Large intestine (tissue), 3 donors: ENCODE data around the gene ANKRD40. TPM values are rescaled to one million over a fixed set of nuclear protein-coding genes. Genes with fewer than 3 reads are reported as not detected.

Experiments
- DNase-seq, 2 donors: peaks; one replicate each; pipeline versions ENCODE4 v3.0.0 to v3.0.0-alpha.2; 2013
- H3K27ac ChIP-seq: one replicate; pipeline ENCODE4 v1.5.1; 2013; ENCODE audit warnings: low read length
- H3K27me3 ChIP-seq: 2 replicates; pipeline ENCODE4 v1.6.1; 2013; ENCODE audit warnings: low read length; ENCODE audit not compliant: control insufficient read depth, insufficient read depth
- H3K36me3 ChIP-seq: 2 replicates; pipeline ENCODE4 v1.6.1; 2013; ENCODE audit warnings: low read length; ENCODE audit not compliant: control insufficient read depth, insufficient read depth
- H3K4me1 ChIP-seq: one replicate; pipeline ENCODE4 v1.6.1; 2013; ENCODE audit warnings: low read length; ENCODE audit not compliant: control insufficient read depth, insufficient read depth
- H3K4me3 ChIP-seq: one replicate; pipeline ENCODE4 v1.5.1; 2013; ENCODE audit warnings: low read length
- H3K9me3 ChIP-seq: one replicate; pipeline ENCODE4 v1.6.1; 2013; ENCODE audit warnings: mild to moderate bottlenecking, low read depth, low read length, moderate library complexity; ENCODE audit not compliant: control insufficient read depth
- WGBS: methylation state at CpG from one replicate; pipeline ENCODE4 v1.1.5; 2013; ENCODE audit warnings: low lambda C conversion rate; ENCODE audit not compliant: insufficient coverage; 5-methylcytosine and 5-hydroxymethylcytosine counted together
- polyA plus RNA-seq: library from polyadenylated mRNA; unstranded; fragments of 120-200 nt; gene quantifications from one replicate; pipeline ENCODE4 v1.2.1, GENCODE V29; 2013

ANKRD40 gene
- polyA plus RNA-seq, 1 donor, result 25.7 TPM

GRCh38 chr17:50661348-50661747 is 46.4 kb downstream of the ANKRD40 start:
- Histone ChIP-seq H3K36me3 (peaks cover 4% of the 10 kb centered on the region), H3K9me3 (no peaks in the 10 kb centered on the region), H3K27me3 (no peaks in the 10 kb centered on the region), H3K4me1 (peaks cover 46% of the 10 kb centered on the region), H3K4me3 (no peak overlapping the region), H3K27ac (peak overlapping the region; percentile 29)
- WGBS, result no CpG with 5 or more reads among the region's 5 CpGs
- DNase-seq, result no peak

DNA sequence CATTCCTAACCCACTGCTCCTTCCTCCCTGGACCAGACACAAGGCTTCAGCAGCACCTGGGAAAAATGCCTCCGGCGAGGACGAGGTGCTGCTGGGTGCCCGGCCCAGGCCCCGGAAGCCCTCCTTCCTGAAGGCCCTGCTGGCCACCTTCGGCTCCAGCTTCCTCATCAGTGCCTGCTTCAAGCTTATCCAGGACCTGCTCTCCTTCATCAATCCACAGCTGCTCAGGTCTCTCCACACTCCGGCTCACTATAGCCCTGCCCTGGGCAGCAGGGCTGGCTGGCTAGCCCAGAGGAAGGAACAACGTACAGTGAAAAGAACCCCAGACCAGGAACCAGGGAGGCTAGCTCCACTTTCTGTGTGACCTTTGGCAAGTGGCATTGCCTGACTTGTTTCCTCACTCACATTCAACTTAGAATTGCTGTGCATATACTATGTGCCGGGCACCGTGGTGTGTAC is 46.8 kb downstream of the ANKRD40 start:
- peaks cover 46% of the 10 kb centered on the region for H3K4me1 ChIP-seq
- no CpG with 5 or more reads among the region's 10 CpGs for WGBS
- DNase-seq, result no peak

DNA sequence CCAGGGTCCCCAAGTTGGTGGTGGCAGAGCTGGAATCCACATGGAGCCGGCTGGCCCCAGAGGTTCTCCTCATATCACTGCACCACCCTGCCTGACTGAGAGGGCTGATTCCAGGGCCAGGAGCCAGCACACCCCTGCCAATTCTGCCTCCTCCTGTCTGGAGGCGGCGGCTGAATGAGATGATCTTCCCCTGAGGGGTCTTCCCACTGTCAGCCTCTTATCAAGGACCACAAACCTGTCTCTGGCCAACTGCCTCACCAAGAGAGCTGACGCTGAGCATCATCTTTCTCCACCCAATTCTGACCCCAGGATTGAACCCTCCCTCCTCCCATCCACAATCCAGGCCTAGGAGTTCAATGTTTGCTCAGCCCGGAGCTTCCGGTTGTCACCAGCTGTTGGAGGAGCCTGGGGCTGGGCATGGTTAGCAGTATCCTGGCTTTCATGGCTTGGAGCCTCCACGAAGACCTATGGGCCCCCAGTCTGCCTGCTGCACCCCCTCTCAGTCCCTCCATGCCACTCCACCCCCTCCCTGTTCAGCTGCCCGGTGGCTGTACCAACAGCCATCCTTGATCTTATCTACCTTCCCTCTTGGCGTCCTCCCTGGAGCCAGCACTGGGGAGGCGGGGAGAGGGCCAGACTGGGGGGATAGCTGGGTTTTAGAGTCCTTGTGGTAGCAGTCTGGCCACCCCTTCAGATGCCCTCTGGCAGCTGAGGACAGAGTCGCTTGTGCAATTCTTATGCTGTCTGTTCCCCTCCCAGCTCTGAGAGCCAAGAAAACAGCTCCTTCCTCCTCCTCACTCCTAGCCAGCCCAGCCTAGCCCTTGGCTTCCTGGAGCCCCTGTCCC is 47.5 kb downstream of the ANKRD40 start:
- Histone ChIP-seq H3K4me1 (peaks cover 46% of the 10 kb centered on the region), H3K36me3 (peaks cover 4% of the 10 kb centered on the region), H3K27ac (no peak overlapping the region), H3K9me3 (no peaks in the 10 kb centered on the region), H3K4me3 (no peak overlapping the region), H3K27me3 (no peaks in the 10 kb centered on the region)
- WGBS, result no CpG with 5 or more reads among the region's 11 CpGs
- DNase-seq, result no peak

More for the DNA sequence above, 46.8 kb downstream of the ANKRD40 start:
- H3K27me3 ChIP-seq, result no peaks in the 10 kb centered on the region
- no peak overlapping the region for H3K4me3 ChIP-seq
- H3K9me3 ChIP-seq, result no peaks in the 10 kb centered on the region
- no peak overlapping the region for H3K27ac ChIP-seq
- H3K36me3 ChIP-seq, result peaks cover 4% of the 10 kb centered on the region

GRCh38 chr17:50659179-50659578 is 48.5 kb downstream of the ANKRD40 start:
- peaks cover 44% of the 10 kb centered on the region for H3K4me1 ChIP-seq
- no peaks in the 10 kb centered on the region for H3K9me3 ChIP-seq
- no peak overlapping the region for H3K4me3 ChIP-seq
- H3K27me3 ChIP-seq, result no peaks in the 10 kb centered on the region
- DNase-seq, result no peak
- H3K27ac ChIP-seq, result no peak overlapping the region
- WGBS, result no CpG with 5 or more reads among the region's 10 CpGs
- peaks cover 4% of the 10 kb centered on the region for H3K36me3 ChIP-seq

DNA sequence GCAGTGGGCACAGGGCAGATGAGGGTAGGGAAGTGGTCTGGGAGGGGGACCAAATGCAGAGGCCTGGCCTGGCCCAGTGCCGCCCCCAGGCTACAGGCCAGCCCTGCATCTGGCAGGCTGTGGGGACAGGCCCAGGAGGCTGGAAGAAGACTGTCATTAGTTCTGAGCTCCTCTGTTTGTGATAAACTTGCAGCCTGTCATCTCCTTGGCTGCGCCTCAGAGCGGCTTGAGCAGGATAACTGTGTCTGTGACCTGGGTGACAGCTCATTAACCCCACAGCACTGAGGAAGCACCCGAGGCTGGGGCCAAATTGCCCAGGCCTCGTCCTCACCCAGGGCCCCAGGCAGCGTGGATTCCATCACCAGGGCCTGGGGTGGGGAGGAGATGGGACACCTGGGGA is 49.1 kb downstream of the ANKRD40 start:
- peaks cover 41% of the 10 kb centered on the region for H3K4me1 ChIP-seq
- WGBS, result no CpG with 5 or more reads among the region's 6 CpGs
- no peak overlapping the region for H3K27ac ChIP-seq
- no peaks in the 10 kb centered on the region for H3K9me3 ChIP-seq
- no peak for DNase-seq
- no peak overlapping the region for H3K4me3 ChIP-seq
- H3K27me3 ChIP-seq, result no peaks in the 10 kb centered on the region
- H3K36me3 ChIP-seq, result peaks cover 4% of the 10 kb centered on the region

- Histone ChIP-seq H3K27ac (no peak overlapping the region), H3K27me3 (no peaks in the 10 kb centered on the region), H3K36me3 (peaks cover 4% of the 10 kb centered on the region), H3K4me1 (peaks cover 35% of the 10 kb centered on the region), H3K4me3 (no peak overlapping the region), H3K9me3 (peaks cover 6% of the 10 kb centered on the region)
- peak in 1 of 2 donors; percentile 55 for DNase-seq
- WGBS, result no CpG with 5 or more reads among the region's 7 CpGs
Observed at GRCh38 chr17:50657627-50658026, 50.1 kb downstream of the ANKRD40 start.

DNA sequence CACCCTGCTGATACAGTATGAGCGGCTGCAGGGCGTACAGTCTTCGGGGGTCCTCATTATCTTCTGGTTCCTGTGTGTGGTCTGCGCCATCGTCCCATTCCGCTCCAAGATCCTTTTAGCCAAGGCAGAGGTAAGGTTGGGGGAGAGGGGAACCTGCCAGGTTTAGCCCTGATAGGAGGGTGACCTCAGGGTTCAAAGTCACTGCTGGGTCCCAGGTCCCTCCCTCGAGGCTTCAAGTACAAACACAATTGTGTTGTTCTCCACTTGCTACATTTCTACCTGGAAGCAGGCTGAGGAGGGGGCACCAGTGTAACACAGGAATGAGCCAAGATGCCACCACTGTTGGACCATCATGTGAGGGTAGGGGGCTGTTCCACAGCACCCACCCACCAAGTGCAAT is 50.7 kb downstream of the ANKRD40 start:
- no peak overlapping the region for H3K27ac ChIP-seq
- peaks cover 4% of the 10 kb centered on the region for H3K36me3 ChIP-seq
- peaks cover 6% of the 10 kb centered on the region for H3K9me3 ChIP-seq
- no peak for DNase-seq
- WGBS, result no CpG with 5 or more reads among the region's 7 CpGs
- peaks cover 33% of the 10 kb centered on the region for H3K4me1 ChIP-seq
- H3K4me3 ChIP-seq, result no peak overlapping the region
- H3K27me3 ChIP-seq, result no peaks in the 10 kb centered on the region

- peaks cover 6% of the 10 kb centered on the region for H3K9me3 ChIP-seq
- peaks cover 29% of the 10 kb centered on the region for H3K4me1 ChIP-seq
- no peaks in the 10 kb centered on the region for H3K27me3 ChIP-seq
- no CpG with 5 or more reads among the region's 5 CpGs for WGBS
- no peak overlapping the region for H3K27ac ChIP-seq
- peaks cover 4% of the 10 kb centered on the region for H3K36me3 ChIP-seq
- H3K4me3 ChIP-seq, result no peak overlapping the region
- DNase-seq, result no peak
Observed at GRCh38 chr17:50656509-50656908, 51.2 kb downstream of the ANKRD40 start.

DNA sequence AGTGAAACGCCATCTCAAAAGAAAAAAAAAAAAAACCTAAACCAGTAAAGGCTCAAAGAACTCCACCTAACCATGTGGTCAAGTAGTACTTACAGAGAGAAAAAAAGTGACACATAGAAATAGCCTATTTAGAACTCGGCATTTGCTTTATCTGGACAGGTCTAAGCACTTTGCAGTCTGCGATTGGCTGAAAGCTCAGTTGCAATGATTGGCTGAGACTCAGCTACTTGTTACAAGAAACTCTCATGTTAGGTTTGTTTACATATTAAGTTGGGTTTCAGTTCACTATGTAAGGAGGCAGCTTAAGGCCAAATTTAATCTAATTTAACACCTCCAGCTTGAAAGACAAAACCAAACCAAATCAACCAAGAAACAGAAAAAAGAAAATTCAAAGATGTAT is 54.0 kb downstream of the ANKRD40 start:
- Histone ChIP-seq H3K27ac (no peak overlapping the region), H3K9me3 (peaks cover 6% of the 10 kb centered on the region), H3K4me3 (no peak overlapping the region), H3K4me1 (peaks cover 11% of the 10 kb centered on the region), H3K36me3 (no peaks in the 10 kb centered on the region), H3K27me3 (no peaks in the 10 kb centered on the region)
- DNase-seq, result no peak
- no CpG with 5 or more reads among the region's 3 CpGs for WGBS

DNA sequence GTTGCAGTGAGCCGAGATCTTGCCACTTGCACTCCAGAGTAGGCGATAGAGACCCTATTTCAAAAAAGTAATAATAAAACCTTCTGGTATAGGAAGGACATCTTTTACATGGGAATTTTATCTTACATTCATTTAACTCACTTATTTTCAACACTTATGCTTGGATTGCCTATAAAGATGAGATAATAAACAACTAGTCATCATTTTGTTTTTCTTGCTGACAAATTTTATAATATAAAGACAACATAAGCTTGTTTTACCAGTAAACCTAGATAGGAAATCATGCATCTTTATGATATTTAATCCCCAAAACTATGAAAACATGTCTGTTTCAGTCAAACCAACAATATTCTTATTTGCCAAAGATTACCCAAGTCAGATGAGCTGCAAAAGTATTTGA is 56.1 kb downstream of the ANKRD40 start:
- peaks cover 6% of the 10 kb centered on the region for H3K9me3 ChIP-seq
- no peaks in the 10 kb centered on the region for H3K27me3 ChIP-seq
- H3K4me1 ChIP-seq, result peaks cover 2% of the 10 kb centered on the region
- WGBS, result no CpG with 5 or more reads among the region's 2 CpGs
- no peak overlapping the region for H3K4me3 ChIP-seq
- H3K36me3 ChIP-seq, result no peaks in the 10 kb centered on the region
- H3K27ac ChIP-seq, result no peak overlapping the region
- DNase-seq, result no peak
